C4-2B (cell line): ENCODE measurements around the gene SLC10A2.

Source experiments
- CTCF ChIP-seq: fragments of 450-650 bp; conservative IDR thresholded peaks from 2 replicates; pipeline ENCODE4 v1.5.1; 2017; ENCODE audit warnings: mild to moderate bottlenecking
- ZFX ChIP-seq: fragments of 450-650 bp; IDR thresholded peaks from 2 replicates; pipeline ENCODE4 v1.6.1; 2017

- no peak for TF ChIP-seq CTCF
- TF ChIP-seq ZFX = no peak
These were observed at the start of gene SLC10A2 for GRCh38 chr13:103066079-103066780.
